CD4-positive, alpha-beta T cell treated with Interleukin-21 for 1 hour (primary cell): ENCODE results near the gene CFB.
A peak's percentile ranks its signal among the peaks of the same experiment; 100 is the strongest.
"Not testable (repeated sequence)": the region's sequence is repeated elsewhere in the genome, so short reads cannot be mapped to it uniquely, and the experiment has no call there.

Source experiments
- DNase-seq: peaks from one replicate; pipeline ENCODE4 v3.0.0-alpha.2; 2020

The CFB gene

DNA sequence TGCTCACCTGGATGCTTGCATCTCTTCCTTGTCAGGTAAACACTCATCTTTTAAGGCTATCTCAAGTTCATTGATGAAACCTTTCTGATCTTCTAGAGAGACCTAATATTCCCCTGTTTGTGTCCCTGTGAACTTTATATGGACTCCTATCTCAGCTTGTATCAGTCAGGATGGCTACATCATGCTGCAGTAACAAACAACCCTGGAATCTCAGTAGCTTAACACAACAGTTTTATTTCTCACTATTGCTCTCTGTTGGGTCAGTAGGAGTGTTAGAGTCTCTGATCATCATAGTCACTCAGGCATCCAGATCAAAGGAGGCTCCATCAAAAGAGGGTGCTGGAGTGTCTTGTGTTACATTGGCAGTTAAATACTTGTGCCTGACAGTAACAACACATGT lies 30.5 kb upstream of the CFB start:
- DNase-seq: no peak

DNA sequence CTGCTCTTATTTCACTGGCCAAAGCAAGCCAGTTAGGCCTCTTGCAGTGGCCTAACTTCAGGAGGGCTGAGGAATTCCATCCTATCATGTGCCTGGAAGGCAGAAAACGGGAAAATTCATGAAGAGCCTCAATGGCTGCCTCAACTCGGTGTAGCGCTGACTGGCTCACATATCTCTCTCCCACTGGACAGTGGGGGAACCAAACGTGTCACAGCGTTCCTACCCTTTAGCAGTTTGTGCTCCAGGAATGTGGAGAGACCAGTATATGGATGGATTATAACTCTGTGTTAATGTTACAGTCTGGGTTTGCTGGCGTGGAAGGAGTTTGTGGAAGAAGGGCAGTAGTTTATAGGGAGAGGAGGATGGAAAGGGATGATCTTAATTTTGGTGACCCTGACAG lies 30.1 kb upstream of the CFB start:
- DNase-seq: no peak

DNA sequence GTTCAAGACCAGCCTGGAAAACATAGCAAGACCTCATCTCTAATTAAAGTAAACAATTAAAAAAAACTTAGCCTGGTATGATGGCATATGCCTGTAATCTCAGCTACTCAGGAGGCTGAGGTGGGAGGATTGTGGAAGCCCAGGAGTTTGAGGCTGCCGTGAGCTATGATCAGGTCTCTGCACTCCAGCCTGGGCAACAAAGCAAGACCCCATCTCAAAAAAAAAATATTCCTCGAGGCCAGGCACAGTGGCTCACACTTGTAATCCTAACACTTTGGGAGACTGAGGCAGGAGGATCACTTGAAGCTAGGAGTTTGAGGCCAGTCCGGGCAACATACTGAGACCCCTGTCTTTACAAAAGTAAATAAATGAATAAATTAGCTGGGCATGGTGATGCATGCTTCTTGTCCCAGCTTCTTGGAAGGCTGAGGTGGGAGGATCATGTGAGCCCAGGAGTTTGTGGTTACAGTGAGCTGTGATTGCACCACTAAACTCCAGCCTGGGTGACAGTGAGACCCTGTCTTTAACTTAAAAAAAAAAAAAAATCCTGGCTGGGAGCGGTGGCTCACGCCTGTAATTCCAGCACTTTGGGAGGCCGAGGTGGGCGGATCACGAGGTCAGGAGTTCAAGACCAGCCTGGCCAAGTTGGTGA lies 27.7 kb upstream of the CFB start:
- DNase-seq: no peak

DNA sequence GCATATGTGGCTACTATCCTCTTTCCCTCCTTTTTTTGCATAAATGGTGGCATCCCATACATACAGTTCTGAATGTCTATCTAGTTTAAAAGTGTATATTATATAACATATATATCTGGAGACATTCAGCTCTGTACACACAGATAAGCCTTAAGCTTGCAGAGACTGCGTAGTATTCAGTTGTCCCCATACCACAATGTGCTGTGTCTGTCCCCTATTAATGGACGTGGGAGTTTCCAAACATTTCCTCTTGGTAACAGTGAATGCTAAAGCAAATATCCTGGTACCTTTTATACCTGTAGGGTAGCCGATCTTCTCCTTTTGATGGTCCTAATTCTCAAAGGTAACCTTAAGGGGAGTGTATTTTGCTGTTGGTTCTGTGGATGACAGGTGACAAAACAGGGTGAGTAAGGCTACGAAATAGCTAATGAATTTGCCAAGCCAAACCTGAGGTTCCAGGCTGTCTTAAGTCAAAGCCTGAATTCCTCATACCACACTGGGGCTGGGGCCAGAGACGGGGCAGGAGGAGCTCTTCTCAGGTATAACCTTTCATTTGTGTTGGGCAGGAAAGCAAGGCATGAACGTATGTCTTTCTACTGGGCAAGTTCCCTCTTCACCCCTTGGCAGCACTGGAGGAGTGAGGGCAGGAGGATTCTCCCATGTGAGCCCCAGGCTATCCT lies 26.1 kb upstream of the CFB start:
- DNase-seq: no peak

DNA sequence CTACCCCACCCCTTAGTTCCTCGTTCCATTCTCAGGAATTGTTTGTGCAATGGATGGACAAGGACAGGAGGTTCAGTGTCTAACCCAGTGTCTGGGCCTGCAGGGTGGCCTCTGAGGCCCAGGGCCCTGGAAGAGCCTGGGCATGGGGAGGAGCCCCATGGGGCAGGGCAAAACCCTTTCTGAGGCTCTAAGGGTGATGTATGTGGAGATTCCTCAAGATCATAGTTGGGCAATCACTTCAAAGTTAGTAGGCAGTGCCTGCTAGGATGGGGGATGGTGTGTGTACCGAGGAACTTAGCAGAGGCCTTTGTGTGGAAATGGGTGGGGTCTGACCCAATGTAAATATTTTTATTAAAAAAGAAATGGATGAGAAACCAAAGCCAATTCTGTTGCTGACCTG lies 25.1 kb upstream of the CFB start:
- no peak for DNase-seq

DNA sequence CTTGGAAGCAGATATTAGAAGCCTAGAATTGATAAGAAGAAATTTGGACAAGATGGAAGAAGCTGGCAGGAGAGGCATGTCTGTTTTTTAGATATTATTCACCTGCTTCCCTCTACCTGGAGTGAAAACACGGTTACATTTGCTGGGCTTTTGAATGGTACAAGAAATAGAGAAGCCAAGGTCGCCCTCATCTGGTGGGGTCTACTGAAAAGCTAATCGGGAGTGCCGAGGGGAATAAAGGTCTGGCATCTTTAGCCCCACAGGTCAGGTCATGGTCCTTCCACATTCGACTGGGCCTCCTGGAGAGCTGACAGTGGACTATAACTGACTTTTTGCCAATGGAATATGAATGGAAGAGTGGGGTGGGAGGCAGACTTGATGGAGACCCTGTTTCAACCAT lies 23.0 kb upstream of the CFB start:
- peak; percentile 32 for DNase-seq

DNA sequence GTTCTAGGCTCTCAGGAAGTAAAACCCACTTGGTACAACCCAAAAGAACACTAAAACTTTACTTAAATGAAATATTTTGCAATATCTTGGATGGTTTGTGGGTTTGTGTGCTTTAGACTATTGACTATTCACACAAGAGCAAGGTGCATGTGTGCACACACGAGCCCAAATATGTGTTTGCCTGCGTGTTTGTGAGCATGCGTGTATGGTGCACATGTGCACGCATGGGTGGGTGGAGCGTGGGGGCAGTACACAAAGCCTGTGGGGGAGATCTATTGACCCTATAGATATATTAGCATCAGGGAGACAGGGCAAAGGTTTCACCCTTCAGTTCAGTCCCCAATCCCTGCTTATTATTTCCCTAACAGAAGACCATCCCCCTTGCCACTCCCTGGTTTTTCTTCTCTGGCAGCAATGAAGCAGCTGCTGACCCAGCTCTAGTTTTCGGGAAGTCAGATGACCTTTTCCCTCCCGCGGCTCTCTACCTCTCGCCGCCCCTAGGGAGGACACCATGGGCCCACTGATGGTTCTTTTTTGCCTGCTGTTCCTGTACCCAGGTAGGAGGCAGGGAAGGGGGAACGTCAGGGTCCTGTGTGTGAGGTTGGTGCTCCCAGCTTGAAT lies 18.5 kb upstream of the CFB start, which contains the start of gene C2:
Gene C2, plus strand, starts transcription at position 476 of the 621 bp plus-strand sequence. Its CDS starts 36 bp downstream, at position 512.
- no peak for DNase-seq

DNA sequence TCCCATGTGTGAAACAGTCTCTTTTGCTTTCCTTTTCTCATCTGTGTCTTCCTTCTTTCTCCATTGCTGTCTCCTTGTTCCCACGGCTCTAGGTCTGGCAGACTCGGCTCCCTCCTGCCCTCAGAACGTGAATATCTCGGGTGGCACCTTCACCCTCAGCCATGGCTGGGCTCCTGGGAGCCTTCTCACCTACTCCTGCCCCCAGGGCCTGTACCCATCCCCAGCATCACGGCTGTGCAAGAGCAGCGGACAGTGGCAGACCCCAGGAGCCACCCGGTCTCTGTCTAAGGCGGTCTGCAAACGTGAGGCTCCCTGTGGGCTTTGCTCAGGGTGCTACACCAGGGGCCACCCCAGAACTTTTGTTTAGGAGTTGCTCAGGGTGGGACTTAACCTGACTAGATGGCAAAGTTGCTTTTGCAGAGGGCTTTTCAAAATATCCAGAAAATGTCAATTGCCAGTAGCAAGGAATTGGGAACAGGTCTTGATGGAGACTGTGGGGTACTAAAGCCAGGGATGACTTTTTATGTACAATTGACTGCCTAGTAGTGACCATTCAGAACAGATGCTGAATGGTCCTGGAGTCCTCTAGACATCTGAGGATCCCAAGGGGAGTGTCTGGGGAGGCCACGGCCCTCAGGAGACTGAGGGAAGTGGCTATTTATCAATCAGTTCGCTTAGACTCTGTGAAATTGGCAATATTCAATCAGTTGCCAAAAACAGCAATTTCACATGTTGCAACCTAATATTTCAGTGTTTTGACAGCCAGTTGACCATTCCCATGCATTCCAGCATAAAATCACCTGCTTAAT lies 17.8 kb upstream of the CFB start:
- DNase-seq: no peak

DNA sequence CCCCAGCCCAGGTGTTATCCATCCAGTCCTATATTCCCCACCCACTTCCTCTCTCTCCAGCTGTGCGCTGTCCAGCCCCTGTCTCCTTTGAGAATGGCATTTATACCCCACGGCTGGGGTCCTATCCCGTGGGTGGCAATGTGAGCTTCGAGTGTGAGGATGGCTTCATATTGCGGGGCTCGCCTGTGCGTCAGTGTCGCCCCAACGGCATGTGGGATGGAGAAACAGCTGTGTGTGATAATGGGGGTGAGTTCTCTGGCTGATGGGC lies 17.3 kb upstream of the CFB start:
- DNase-seq: no peak

DNA sequence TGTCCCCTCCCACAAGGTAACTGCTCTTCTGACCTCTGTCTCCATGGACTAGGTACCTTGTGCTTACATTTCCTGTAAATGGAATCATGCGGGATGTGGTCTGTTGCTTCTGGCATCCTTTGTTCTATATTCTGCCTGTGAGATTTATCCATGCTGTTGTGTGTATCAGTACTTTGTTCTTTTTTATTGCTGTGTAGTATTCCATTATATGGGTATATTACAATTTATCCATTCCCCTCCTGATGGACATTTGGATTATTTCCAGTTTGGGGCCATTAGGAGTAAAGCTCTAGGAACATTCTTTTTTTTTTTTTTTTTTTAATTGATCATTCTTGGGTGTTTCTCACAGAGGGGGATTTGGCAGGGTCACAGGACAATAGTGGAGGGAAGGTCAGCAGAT lies 14.9 kb upstream of the CFB start:
- no peak for DNase-seq

DNA sequence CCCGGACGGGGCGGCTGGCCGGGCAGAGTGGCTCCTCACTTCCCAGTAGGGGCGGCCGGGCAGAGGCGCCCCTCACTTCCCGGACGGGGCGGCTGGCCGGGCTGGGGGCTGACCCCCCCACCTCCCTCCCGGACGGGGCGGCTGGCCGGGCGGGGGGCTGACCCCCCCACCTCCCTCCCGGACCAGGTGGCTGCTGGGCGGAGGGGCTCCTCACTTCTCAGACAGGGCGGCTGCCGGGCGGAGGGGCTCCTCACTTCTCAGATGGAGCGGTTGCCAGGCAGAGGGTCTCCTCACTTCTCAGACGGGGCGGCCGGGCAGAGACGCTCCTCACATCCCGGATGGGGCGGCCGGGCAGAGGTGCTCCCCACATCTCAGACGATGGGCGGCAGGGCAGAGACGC lies 13.8 kb upstream of the CFB start:
- not testable (repeated sequence) for DNase-seq

DNA sequence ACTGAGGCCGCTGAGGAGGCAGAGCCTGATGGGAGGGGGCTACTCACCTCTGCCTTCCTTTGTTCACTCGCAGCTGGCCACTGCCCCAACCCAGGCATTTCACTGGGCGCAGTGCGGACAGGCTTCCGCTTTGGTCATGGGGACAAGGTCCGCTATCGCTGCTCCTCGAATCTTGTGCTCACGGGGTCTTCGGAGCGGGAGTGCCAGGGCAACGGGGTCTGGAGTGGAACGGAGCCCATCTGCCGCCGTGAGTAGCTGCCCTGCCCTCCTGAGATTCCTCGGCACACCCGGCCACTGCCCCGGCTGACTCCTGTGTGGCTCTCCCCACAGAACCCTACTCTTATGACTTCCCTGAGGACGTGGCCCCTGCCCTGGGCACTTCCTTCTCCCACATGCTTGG lies 12.4 kb upstream of the CFB start:
- no peak for DNase-seq

DNA sequence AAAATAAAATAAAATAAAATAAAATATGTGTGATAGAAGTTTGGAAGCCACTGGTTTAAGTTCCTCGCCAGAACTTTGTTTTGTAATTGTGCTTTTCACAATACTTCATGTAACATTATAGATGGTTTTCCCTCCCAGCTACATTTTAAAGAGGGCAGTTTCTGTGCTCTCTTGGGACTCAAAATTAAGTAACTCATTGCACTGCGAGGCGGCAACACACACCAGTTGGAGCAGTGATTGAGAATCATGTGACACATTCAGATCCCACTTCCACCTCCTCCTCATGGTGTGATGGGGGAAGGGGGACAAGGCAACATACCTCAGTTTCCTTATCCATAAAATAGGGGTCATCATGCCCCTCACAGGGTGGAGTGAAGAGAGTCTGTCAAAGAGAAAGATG lies 10.9 kb upstream of the CFB start:
- no peak for DNase-seq

DNA sequence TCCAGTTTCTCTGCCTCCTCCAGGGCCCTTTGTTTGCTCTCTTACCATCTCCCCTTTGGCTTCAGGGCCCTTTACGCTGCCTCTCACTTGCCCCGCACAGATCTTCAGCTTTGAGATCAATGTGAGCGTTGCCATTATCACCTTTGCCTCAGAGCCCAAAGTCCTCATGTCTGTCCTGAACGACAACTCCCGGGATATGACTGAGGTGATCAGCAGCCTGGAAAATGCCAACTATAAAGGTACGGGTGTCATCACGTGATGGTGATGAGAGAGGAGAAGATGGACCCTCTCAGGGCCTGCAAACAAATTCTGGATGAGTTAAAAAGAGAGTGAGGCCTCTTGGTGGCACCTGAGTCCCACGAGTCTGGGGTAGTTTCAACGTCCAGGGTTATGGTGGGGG lies 10.1 kb upstream of the CFB start:
- no peak for DNase-seq

DNA sequence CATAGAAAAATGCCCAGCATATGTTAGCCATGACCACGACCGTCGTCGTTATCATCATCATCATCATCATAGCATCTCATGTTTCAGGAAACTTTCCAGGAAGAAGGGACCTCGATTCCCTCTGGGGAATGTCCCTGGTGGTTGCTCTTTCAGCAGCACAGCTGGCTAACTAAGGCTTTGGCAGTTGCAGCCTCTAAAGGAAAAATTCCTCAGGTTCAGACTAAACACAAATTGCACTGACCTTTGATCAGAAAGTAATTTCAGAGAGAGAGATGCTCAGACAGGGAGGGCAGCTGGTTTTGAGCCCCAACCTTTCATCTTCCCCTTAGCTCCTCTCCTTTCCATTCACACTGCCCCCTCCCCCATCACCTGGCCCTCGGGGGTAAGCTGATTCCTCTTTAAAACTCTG lies 5.6 kb upstream of the CFB start:
- no peak for DNase-seq

DNA sequence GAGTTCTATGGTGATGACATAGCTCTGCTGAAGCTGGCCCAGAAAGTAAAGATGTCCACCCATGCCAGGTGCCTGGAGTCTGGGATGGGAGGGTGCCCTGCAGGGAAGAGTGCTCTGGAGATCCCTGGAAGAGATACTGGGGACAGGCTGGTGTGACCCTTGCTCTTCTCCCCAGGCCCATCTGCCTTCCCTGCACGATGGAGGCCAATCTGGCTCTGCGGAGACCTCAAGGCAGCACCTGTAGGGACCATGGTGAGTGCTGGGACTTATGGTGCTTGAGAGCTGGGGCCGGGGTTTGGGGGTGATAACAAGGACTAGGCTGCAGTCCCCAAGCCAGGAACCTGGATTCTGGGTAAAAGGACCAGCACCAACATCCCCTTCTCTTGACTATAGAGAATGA lies 2.2 kb upstream of the CFB start:
- no peak for DNase-seq

DNA sequence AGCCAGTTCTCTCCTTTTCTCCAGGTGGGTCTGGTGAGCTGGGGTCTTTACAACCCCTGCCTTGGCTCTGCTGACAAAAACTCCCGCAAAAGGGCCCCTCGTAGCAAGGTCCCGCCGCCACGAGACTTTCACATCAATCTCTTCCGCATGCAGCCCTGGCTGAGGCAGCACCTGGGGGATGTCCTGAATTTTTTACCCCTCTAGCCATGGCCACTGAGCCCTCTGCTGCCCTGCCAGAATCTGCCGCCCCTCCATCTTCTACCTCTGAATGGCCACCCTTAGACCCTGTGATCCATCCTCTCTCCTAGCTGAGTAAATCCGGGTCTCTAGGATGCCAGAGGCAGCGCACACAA lies 765 bp upstream of the CFB start:
- DNase-seq: no peak

DNA sequence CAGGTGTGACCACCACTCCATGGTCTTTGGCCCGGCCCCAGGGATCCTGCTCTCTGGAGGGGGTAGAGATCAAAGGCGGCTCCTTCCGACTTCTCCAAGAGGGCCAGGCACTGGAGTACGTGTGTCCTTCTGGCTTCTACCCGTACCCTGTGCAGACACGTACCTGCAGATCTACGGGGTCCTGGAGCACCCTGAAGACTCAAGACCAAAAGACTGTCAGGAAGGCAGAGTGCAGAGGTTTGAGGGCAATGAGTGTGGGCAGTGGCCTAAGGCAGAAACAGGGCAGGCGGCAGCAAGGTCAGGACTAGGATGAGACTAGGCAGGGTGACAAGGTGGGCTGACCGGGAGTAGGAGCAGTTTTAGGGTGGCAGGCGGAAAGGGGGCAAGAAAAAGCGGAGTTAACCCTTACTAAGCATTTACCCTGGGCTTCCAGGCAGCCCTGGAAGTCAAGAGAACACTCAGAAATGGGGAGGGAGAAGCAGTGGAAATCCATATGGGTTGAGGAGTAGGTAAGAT lies 533 bp downstream of the CFB start:
- DNase-seq: no peak

DNA sequence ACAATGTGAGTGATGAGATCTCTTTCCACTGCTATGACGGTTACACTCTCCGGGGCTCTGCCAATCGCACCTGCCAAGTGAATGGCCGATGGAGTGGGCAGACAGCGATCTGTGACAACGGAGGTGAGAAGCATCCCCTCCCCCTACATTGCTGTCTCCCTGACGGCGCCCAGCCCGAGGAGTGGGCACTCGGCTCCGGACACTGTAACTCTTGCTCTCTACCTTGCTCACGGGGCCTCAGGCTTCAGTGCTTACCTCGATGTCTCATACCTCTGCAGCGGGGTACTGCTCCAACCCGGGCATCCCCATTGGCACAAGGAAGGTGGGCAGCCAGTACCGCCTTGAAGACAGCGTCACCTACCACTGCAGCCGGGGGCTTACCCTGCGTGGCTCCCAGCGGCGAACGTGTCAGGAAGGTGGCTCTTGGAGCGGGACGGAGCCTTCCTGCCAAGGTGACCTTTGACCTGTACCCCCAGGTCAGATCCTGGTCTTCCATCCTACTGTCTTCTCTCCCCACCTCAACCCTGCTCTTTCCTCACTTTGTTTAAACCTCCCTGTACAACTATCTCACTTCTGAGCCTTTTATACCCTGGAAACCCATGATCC lies 1.3 kb downstream of the CFB start:
- DNase-seq: no peak

DNA sequence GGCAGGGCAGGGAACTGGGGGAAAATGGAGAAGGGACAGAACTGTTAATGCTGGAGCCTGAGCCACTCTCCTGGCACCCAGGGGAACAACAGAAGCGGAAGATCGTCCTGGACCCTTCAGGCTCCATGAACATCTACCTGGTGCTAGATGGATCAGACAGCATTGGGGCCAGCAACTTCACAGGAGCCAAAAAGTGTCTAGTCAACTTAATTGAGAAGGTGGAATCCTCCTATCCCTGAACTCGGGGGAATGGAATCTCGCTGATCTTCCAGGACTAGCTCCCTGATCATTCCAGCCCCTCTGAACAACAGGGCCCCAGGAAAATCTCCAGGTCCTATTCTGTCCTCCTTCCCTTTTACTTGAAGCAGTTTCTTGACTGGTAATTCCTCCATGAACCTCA lies 2.0 kb downstream of the CFB start:
- no peak for DNase-seq

DNA sequence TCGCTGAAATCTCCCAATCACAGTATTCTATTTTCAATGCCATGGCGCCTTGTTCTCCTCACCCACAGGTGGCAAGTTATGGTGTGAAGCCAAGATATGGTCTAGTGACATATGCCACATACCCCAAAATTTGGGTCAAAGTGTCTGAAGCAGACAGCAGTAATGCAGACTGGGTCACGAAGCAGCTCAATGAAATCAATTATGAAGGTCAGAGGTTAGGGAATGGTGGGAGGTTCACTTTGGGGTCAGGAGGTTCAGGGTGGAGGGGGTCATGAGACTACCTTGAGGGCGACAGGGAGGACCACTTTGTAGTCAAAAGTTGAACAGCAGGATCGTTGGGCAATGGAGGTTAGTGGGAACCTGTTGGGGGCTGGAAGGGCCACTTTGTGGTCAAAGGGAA lies 2.4 kb downstream of the CFB start:
- DNase-seq: no peak

DNA sequence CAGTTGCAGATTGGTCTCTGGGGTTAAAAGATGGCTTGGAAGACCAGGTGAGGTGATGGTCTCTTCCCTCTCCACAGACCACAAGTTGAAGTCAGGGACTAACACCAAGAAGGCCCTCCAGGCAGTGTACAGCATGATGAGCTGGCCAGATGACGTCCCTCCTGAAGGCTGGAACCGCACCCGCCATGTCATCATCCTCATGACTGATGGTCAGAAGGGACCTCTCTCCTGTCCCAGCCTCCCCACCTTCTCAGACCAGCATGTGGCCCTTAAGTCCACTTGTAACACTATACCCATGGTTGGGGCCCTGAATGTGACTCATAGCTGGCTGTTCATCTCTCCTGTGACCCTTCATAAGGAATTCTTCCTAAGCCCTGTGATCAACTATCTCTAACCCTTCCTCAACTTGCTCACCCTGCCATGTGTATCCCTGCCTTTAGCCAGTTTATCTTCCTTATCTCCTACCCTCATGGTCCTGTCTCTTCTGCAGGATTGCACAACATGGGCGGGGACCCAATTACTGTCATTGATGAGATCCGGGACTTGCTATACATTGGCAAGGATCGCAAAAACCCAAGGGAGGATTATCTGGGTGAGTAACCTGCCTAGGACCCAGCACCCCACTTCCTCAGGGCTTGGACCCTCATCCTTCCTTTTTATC lies 3.0 kb downstream of the CFB start:
- no peak for DNase-seq
